Body of pancreas (tissue), 4 donors: ENCODE results near the gene NUDT2.

Experiments used
- CTCF ChIP-seq, 7 experiments: fragments of 450-650 bp in 4 of 7; fragments of 200-600 bp in 3 of 7; sonication (generic) in 3 of 7; IDR thresholded peaks; one replicate each; pipeline ENCODE4 v1.5.1; 2016 to 2019; ENCODE audit warnings: antibody characterized with exemption in 7 of 7
- POLR2A ChIP-seq, 3 donors: fragments of 450-650 bp; IDR thresholded peaks; one replicate each; pipeline ENCODE4 v1.6.1; 2016; ENCODE audit warnings: antibody characterized with exemption in 3 of 3, mild to moderate bottlenecking in 2 of 3

DNA sequence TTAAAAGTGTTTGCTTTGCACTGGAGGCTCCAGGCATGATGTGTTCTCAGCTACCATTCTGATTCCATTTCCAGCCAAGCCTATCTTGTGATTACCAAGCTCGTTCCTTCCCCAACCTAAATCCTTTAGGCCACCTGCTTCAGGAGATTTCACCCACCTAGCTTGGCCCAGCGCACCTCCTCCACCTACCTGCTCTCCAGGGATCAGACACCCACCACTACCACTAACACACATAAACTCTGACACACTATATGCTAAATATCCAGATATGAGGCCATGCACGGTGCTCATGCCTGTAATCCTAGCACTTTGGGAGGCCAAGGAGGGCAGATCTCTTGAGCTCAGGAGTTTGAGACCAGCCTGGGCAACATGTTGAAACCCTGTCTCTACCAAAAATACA, 45.0 kb downstream of the NUDT2 start:
- TF ChIP-seq CTCF (IDR thresholded peaks at IDR 0.05) (no peak), POLR2A (IDR thresholded peaks at IDR 0.05) (no peak)
